Uterus (tissue), 2 donors: ENCODE measurements around the gene SEC22A.

Source experiments
- CTCF ChIP-seq, 4 experiments: fragments of 200-600 bp in 2 of 4; fragments of 450-650 bp in 2 of 4; sonication (generic) in 2 of 4; IDR thresholded peaks; one replicate each; pipeline ENCODE4 v1.5.1; 2016 to 2019; ENCODE audit warnings: antibody characterized with exemption in 4 of 4, mild to moderate bottlenecking in 2 of 4, moderate library complexity in 1 of 4
- POLR2A ChIP-seq, 2 donors: fragments of 450-650 bp; IDR thresholded peaks; one replicate each; pipeline ENCODE4 v1.6.1; 2016; ENCODE audit warnings: antibody characterized with exemption in 2 of 2, mild to moderate bottlenecking in 1 of 2, moderate library complexity in 1 of 2

- TF ChIP-seq CTCF (IDR thresholded peaks at IDR 0.05): no peak
- TF ChIP-seq POLR2A (IDR thresholded peaks at IDR 0.05): no peak
Observed at GRCh38 chr3:123283657-123284398, 82.1 kb downstream of the SEC22A start.
